ENCODE measurements around the gene P2RX1.
"Not testable (repeated sequence)": the region's sequence is repeated elsewhere in the genome, so short reads cannot be mapped to it uniquely, and the experiment has no call there.

Gene P2RX1

GRCh38 chr17:3951420-3951819 is 35.2 kb upstream of the P2RX1 start:
- DNase-seq: no peak

- no peak for DNase-seq
Measured at GRCh38 chr17:3951003-3951402, 34.7 kb upstream of the P2RX1 start.

- DNase-seq: no peak
Measured at GRCh38 chr17:3950584-3950983, 34.3 kb upstream of the P2RX1 start.

GRCh38 chr17:3949418-3949817 is 33.2 kb upstream of the P2RX1 start:
- no peak for DNase-seq

- not testable (repeated sequence) for DNase-seq
Measured at GRCh38 chr17:3948551-3948950, 32.3 kb upstream of the P2RX1 start.

- no peak for DNase-seq
Measured at GRCh38 chr17:3947318-3947810, 31.1 kb upstream of the P2RX1 start.

GRCh38 chr17:3946711-3947235 is 30.5 kb upstream of the P2RX1 start:
- DNase-seq: no peak

GRCh38 chr17:3944485-3945388 is 28.5 kb upstream of the P2RX1 start:
- DNase-seq: peak; percentile 48

- no peak for DNase-seq
Measured at GRCh38 chr17:3943240-3943891, 27.1 kb upstream of the P2RX1 start.

GRCh38 chr17:3940965-3941698 is 24.9 kb upstream of the P2RX1 start:
- DNase-seq: no peak

- no peak for DNase-seq
Measured at GRCh38 chr17:3937359-3937758, 21.1 kb upstream of the P2RX1 start.

- DNase-seq: no peak
Measured at GRCh38 chr17:3935825-3936355, 19.6 kb upstream of the P2RX1 start.

GRCh38 chr17:3935140-3935542 is 18.9 kb upstream of the P2RX1 start:
- DNase-seq: peak; percentile 32

- no peak for DNase-seq
Measured at GRCh38 chr17:3929764-3930163, 13.5 kb upstream of the P2RX1 start.

- DNase-seq: no peak
Measured at GRCh38 chr17:3929181-3929580, 12.9 kb upstream of the P2RX1 start.

GRCh38 chr17:3928406-3928805 is 12.1 kb upstream of the P2RX1 start:
- no peak for DNase-seq

- no peak for DNase-seq
Measured at GRCh38 chr17:3927628-3928340, 11.5 kb upstream of the P2RX1 start.

- no peak for DNase-seq
Measured at GRCh38 chr17:3926860-3927627, 10.8 kb upstream of the P2RX1 start.

GRCh38 chr17:3925684-3926485 is 9.6 kb upstream of the P2RX1 start:
- DNase-seq: no peak

All from CD4-positive, alpha-beta T cell treated with Interleukin-17A for 1 hour (primary cell).